GM20000 (cell line): ENCODE results near the gene POLDIP3.

Experiments used
- DNase-seq: peaks from one replicate; pipeline ENCODE4 v3.0.0; 2012; ENCODE audit warnings: low spot score
- TF ChIP-seq, protein P1 (sequence below): IDR thresholded peaks from 2 replicates; pipeline ENCODE4 v1.5.1; 2012; ENCODE audit warnings: mild to moderate bottlenecking, control low read depth; ENCODE audit errors: extremely low read depth, missing control alignments

Gene POLDIP3

GRCh38 chr22:42614312-42615091 lies at the start of gene POLDIP3:
TSS of gene POLDIP3 (minus strand) at chr22:42614883. CDS start at chr22:42614857, 26 bp downstream.
- DNase-seq, result peak; percentile 99
- TF ChIP-seq, protein P1, sequence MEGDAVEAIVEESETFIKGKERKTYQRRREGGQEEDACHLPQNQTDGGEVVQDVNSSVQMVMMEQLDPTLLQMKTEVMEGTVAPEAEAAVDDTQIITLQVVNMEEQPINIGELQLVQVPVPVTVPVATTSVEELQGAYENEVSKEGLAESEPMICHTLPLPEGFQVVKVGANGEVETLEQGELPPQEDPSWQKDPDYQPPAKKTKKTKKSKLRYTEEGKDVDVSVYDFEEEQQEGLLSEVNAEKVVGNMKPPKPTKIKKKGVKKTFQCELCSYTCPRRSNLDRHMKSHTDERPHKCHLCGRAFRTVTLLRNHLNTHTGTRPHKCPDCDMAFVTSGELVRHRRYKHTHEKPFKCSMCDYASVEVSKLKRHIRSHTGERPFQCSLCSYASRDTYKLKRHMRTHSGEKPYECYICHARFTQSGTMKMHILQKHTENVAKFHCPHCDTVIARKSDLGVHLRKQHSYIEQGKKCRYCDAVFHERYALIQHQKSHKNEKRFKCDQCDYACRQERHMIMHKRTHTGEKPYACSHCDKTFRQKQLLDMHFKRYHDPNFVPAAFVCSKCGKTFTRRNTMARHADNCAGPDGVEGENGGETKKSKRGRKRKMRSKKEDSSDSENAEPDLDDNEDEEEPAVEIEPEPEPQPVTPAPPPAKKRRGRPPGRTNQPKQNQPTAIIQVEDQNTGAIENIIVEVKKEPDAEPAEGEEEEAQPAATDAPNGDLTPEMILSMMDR, result no peak

DNA sequence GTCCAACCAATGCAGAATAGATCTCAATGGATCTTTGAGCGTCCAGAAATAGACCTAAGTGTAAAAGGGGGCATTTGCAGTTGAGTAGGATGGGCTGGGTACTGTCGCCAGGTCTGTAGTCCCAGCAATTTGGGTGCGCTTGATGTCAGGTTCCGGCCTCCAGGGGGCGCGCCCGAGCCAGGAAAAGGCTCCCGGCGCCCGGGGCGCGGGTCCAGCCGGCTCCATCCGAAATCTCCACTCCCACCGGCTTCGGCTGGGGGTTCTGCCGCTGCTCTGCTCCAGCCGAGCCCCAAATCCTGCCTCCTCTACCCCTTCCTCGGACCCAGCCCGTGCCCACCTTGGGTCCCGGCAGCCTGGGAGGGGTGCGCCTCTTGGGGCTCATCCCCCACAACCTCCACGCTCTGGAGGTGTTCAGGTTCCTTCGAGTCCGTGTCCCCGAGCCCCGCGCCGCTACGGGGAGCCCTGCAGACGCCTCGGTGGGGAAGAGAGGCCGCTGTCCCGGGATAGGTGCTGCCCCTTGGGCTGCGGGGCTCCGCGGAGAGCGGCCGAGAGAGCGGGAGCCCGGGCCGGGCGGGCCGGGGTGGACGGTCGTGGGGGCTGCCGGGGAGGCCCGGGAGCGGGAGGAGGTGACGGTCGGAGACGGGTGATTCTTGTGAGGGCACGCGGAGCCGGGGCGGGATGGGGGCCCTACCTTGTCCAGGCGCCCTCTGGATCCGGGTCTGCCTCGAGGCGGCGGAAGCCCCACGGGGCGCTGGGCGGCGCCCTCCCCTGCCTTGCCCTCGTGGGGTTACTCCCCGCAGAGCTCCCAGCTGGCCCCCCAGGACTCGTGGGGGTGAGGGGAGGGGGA lies 47.5 kb upstream of the POLDIP3 start:
- peak; percentile 89 for DNase-seq
- TF ChIP-seq, protein P1, result peak; percentile 79

- no peak for DNase-seq
- TF ChIP-seq, protein P1, result no peak
Observed at GRCh38 chr22:42656578-42656977, 41.9 kb upstream of the POLDIP3 start.

DNA sequence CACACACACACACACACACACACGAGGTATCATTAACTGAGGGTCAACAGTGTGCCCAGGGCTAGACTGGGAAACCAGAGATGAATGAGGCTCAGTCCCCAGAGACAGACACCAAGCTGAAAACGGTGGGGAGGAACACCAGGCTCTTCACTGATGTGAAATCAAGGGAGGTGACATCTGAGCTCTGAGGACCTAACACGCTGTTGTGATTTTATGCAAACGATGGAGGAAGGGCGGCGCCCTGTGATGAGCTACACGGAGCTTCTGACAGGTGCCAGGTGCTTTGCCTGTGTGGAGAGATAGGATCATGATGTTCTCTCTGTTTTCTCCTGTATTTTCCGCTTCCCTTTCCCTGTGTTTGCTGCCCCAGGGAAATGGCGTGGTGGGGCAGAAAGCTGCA lies 41.0 kb upstream of the POLDIP3 start:
- peak; percentile 73 for DNase-seq
- TF ChIP-seq, protein P1, result no peak

GRCh38 chr22:42654436-42655073 lies 39.9 kb upstream of the POLDIP3 start:
- no peak for DNase-seq
- TF ChIP-seq, protein P1, result no peak

GRCh38 chr22:42653999-42654398 lies 39.3 kb upstream of the POLDIP3 start:
- TF ChIP-seq, protein P1, result no peak
- DNase-seq, result no peak
